ENCODE measurements around the gene RNF115. TPM values are rescaled to one million over a fixed set of nuclear protein-coding genes. Genes with fewer than 3 reads are reported as not detected.

Gene RNF115
- total RNA-seq, 1 experiment from 2014 or later: 11.0 TPM

GRCh38 chr1:145777357-145778145 is 46.3 kb downstream of the RNF115 start:
- H3K23ac ChIP-seq (ENCODE audit: insufficient read length, low read depth, low read length): no peak overlapping the region
- TF ChIP-seq CTCF (conservative IDR thresholded peaks at IDR 0.05): no peak
- no peak for DNase-seq
- H3T11ph ChIP-seq (ENCODE audit: low read length): no peak overlapping the region
- Mint-ChIP-seq H3K4me1 (no peaks in the 10 kb centered on the region), H3K4me3 (no peak overlapping the region), H3K9me3 (no peaks in the 10 kb centered on the region), H3K27me3 (ENCODE audit: low read depth) (no peaks in the 10 kb centered on the region), H3K36me3 (ENCODE audit: insufficient read depth in 1 of 3, low read depth in 3 of 3) (peaks cover 0 to 10% (median 7%) of the 10 kb centered on the region in 3 experiments; a peak in 3 of 7 replicates), H3K27ac (no peak overlapping the region)
- no peaks in the 10 kb centered on the region for H3K79me1 ChIP-seq (ENCODE audit: insufficient read depth, low read depth, low read length, poor library complexity, severe bottlenecking)
- H2AFZ ChIP-seq (ENCODE audit: low read length): no peak overlapping the region
- H3K27me3 ChIP-seq (ENCODE audit: insufficient read depth, low read length): no peaks in the 10 kb centered on the region
- no peak overlapping the region for H3K18ac ChIP-seq (ENCODE audit: insufficient read length, low read depth, low read length)
- WGBS (ENCODE audit: extremely low coverage, insufficient read length, low lambda C conversion rate): no CpG with 5 or more reads among the region's 1 CpG
- no peak overlapping the region for H3K27ac ChIP-seq (ENCODE audit: insufficient read length, low read depth, low read length)
- H4K5ac ChIP-seq (ENCODE audit: insufficient read length, low read depth, low read length): no peak overlapping the region
- no peak overlapping the region for H3K4me2 ChIP-seq (ENCODE audit: insufficient read depth, insufficient read length, low read length)
- H3K56ac ChIP-seq (ENCODE audit: insufficient read length, low read depth, low read length): no peak overlapping the region
- no peaks in the 10 kb centered on the region for H3K79me2 ChIP-seq (ENCODE audit: insufficient read depth, low read length)
- H3K4ac ChIP-seq (ENCODE audit: low read depth, low read length): no peak overlapping the region
- no peak overlapping the region for H2AK5ac ChIP-seq (ENCODE audit: insufficient read length, low read length)
- H3K14ac ChIP-seq (ENCODE audit: insufficient read depth, low read length): no peak overlapping the region
- H3K4me1 ChIP-seq (ENCODE audit: insufficient read depth, low read length): no peaks in the 10 kb centered on the region
- H2BK5ac ChIP-seq (ENCODE audit: insufficient read length, low read length): no peak overlapping the region
- no peak overlapping the region for H2BK12ac ChIP-seq (ENCODE audit: insufficient read length, low read depth, low read length)
- H2BK120ac ChIP-seq (ENCODE audit: low read depth, low read length, poor library complexity, severe bottlenecking): no peak overlapping the region
- no peaks in the 10 kb centered on the region for H3K9me3 ChIP-seq (ENCODE audit: control insufficient read depth, low read depth, low read length)
- no peak overlapping the region for H2BK20ac ChIP-seq (ENCODE audit: low read depth, low read length, poor library complexity, severe bottlenecking)
- H3K9ac ChIP-seq (ENCODE audit: extremely low read depth, insufficient read length, low read length): no peak overlapping the region
- H4K91ac ChIP-seq (ENCODE audit: insufficient read length, low read depth, low read length): no peak overlapping the region
- H4K20me1 ChIP-seq (ENCODE audit: control insufficient read depth, insufficient read depth, insufficient read length): no peaks in the 10 kb centered on the region
- no peak overlapping the region for H2BK15ac ChIP-seq (ENCODE audit: low read depth, low read length)
- H3K23me2 ChIP-seq (ENCODE audit: insufficient read length, low read depth, low read length, poor library complexity, severe bottlenecking): no peaks in the 10 kb centered on the region
- H4K8ac ChIP-seq (replicated peaks; ENCODE audit: insufficient read length, low read depth, low read length): no peak overlapping the region
